ENCODE data around the gene TAF3.

Gene TAF3

GRCh38 chr10:7819121-7819460, 786 bp downstream of the TAF3 start:
- TF ChIP-seq EZH2 (optimal IDR thresholded peaks at IDR 0.05; ENCODE audit: low read depth, low read length) (no peak), CTCF (IDR thresholded peaks at IDR 0.05; ENCODE audit: low read length) (peak; percentile 49)
- peak overlapping the region; percentile 99 for H3K4me3 ChIP-seq (ENCODE audit: low read length)
- H3K9me3 ChIP-seq (replicated peaks; ENCODE audit: insufficient read depth, low read length): no peaks in the 10 kb centered on the region
- H4K20me1 ChIP-seq (ENCODE audit: insufficient read depth, low read length): no peaks in the 10 kb centered on the region
- peak overlapping the region; percentile 49 for H3K4me2 ChIP-seq (ENCODE audit: low read depth, low read length)
- H3F3A ChIP-seq (ENCODE audit: insufficient read depth, low read length): no peaks in the 10 kb centered on the region
- DNase-seq: peak; percentile 55
- H3K9ac ChIP-seq (ENCODE audit: low read length): peak overlapping the region; percentile 76
- H3K9me2 ChIP-seq (replicated peaks; ENCODE audit: insufficient read depth, low read length): no peaks in the 10 kb centered on the region
- H3K27ac ChIP-seq (ENCODE audit: low read length): peak overlapping the region; percentile 11; the same call in 1 of the 2 replicates
- peaks cover under 1% of the 10 kb centered on the region; the same call in 1 of the 2 replicates for H3K36me3 ChIP-seq (replicated peaks; ENCODE audit: insufficient read depth, low read length)
- H3K79me2 ChIP-seq (ENCODE audit: low read length): peaks cover 35% of the 10 kb centered on the region
- H2AFZ ChIP-seq (ENCODE audit: low read length): peak overlapping the region; percentile 97
- H3K27me3 ChIP-seq (replicated peaks; ENCODE audit: insufficient read depth, low read length): no peaks in the 10 kb centered on the region
- peaks cover 10% of the 10 kb centered on the region for H3K4me1 ChIP-seq (ENCODE audit: low read length)

GRCh38 chr10:7824251-7824650, 5.9 kb downstream of the TAF3 start:
- Histone ChIP-seq H3K79me2 (ENCODE audit: low read length) (peaks cover 35% of the 10 kb centered on the region), H3K36me3 (replicated peaks; ENCODE audit: insufficient read depth, low read length) (peaks cover 6% of the 10 kb centered on the region; the same call in 1 of the 2 replicates)

GRCh38 chr10:7826971-7827370, 8.7 kb downstream of the TAF3 start:
- peaks cover 6% of the 10 kb centered on the region; the same call in 1 of the 2 replicates for H3K36me3 ChIP-seq (replicated peaks; ENCODE audit: insufficient read depth, low read length)
- no peaks in the 10 kb centered on the region for H3K9me2 ChIP-seq (replicated peaks; ENCODE audit: insufficient read depth, low read length)
- H3F3A ChIP-seq (ENCODE audit: insufficient read depth, low read length): no peaks in the 10 kb centered on the region
- no peak overlapping the region for H3K4me3 ChIP-seq (ENCODE audit: low read length)
- H3K9me3 ChIP-seq (replicated peaks; ENCODE audit: insufficient read depth, low read length): no peaks in the 10 kb centered on the region
- H3K4me2 ChIP-seq (ENCODE audit: low read depth, low read length): no peak overlapping the region
- H3K79me2 ChIP-seq (ENCODE audit: low read length): peaks cover 23% of the 10 kb centered on the region
- no peak for TF ChIP-seq EZH2 (optimal IDR thresholded peaks at IDR 0.05; ENCODE audit: low read depth, low read length)
- no peak for TF ChIP-seq EZH2phosphoT487 (IDR thresholded peaks at IDR 0.05; ENCODE audit: low read length)
- TF ChIP-seq CTCF (IDR thresholded peaks at IDR 0.05; ENCODE audit: low read length): no peak
- H3K27ac ChIP-seq (ENCODE audit: low read length): no peak overlapping the region
- no peaks in the 10 kb centered on the region for H3K4me1 ChIP-seq (ENCODE audit: low read length)
- no peak overlapping the region for H2AFZ ChIP-seq (ENCODE audit: low read length)
- DNase-seq: no peak
- no peak overlapping the region for H3K9ac ChIP-seq (ENCODE audit: low read length)
- H3K27me3 ChIP-seq (replicated peaks; ENCODE audit: insufficient read depth, low read length): no peaks in the 10 kb centered on the region
- H4K20me1 ChIP-seq (ENCODE audit: insufficient read depth, low read length): no peaks in the 10 kb centered on the region

More at GRCh38 chr10:7824251-7824650, 5.9 kb downstream of the TAF3 start:
- no peak for DNase-seq
- no peaks in the 10 kb centered on the region for H3K9me3 ChIP-seq (replicated peaks; ENCODE audit: insufficient read depth, low read length)
- TF ChIP-seq CTCF (IDR thresholded peaks at IDR 0.05; ENCODE audit: low read length) (no peak), EZH2phosphoT487 (IDR thresholded peaks at IDR 0.05; ENCODE audit: low read length) (no peak), EZH2 (optimal IDR thresholded peaks at IDR 0.05; ENCODE audit: low read depth, low read length) (no peak)
- no peaks in the 10 kb centered on the region for H4K20me1 ChIP-seq (ENCODE audit: insufficient read depth, low read length)
- H3K9ac ChIP-seq (ENCODE audit: low read length): no peak overlapping the region
- H3K27ac ChIP-seq (ENCODE audit: low read length): no peak overlapping the region
- H3K4me2 ChIP-seq (ENCODE audit: low read depth, low read length): no peak overlapping the region
- H3K27me3 ChIP-seq (replicated peaks; ENCODE audit: insufficient read depth, low read length): no peaks in the 10 kb centered on the region
- H3K4me1 ChIP-seq (ENCODE audit: low read length): peaks cover 8% of the 10 kb centered on the region
- no peak overlapping the region for H3K4me3 ChIP-seq (ENCODE audit: low read length)
- no peak overlapping the region for H2AFZ ChIP-seq (ENCODE audit: low read length)
- no peaks in the 10 kb centered on the region for H3F3A ChIP-seq (ENCODE audit: insufficient read depth, low read length)
- no peaks in the 10 kb centered on the region for H3K9me2 ChIP-seq (replicated peaks; ENCODE audit: insufficient read depth, low read length)
